A549 (cell line): Measurements from ENCODE around the gene FKBP2. TPM values are rescaled to one million over a fixed set of nuclear protein-coding genes. Genes with fewer than 3 reads are reported as not detected.

Experiments
- ATAC-seq, 2 experiments: fragments of 200-7000 bp in 1 of 2; fragments of >200 bp in 1 of 2; cut with Nextera tagmentation in 1 of 2; cut with Tn5 transposase in 1 of 2; 3 replicates each; pipeline versions ENCODE4 v1.8.0 to v1.9.1; 2018 to 2020; ENCODE audit warnings: mild to moderate bottlenecking in 1 of 2, moderate library complexity in 1 of 2
- CTCF ChIA-PET: fragments of 300-600 bp; sonication (Branson Sonifier 250); formaldehyde crosslinking; extraction: SDS; loops from one replicate; lab custom pipeline; 2021; ENCODE audit warnings: antibody characterized with exemption, inconsistent platforms; lab: Yijun Ruan, JAX
- POLR2A ChIA-PET: fragments of 350-600 bp; formaldehyde crosslinking; extraction: SDS; loops from one replicate; lab custom pipeline; 2021; ENCODE audit warnings: antibody characterized with exemption, inconsistent platforms; lab: Yijun Ruan, JAX
- DNase-seq, 2 experiments: peaks; one replicate each; pipeline versions ENCODE4 v3.0.0 to v3.0.0-alpha.2; 2011 to 2016; ENCODE audit warnings: low read depth in 1 of 2, low spot score in 1 of 2
- FAIRE-seq: peaks from 2 replicates; lab custom pipeline; 2011; peaks lifted over from hg19 to GRCh38; lab: Jason Lieb, UNC
- H3K27ac ChIP-seq, 2 experiments: fragments of >200 bp; sonication (Bioruptor Twin); formaldehyde crosslinking; 3 replicates each; pipeline ENCODE4 v1.5.1; 2016 to 2017
- H3K4me1 ChIP-seq: fragments of >200 bp; sonication (Bioruptor Twin); formaldehyde crosslinking; 3 replicates; pipeline ENCODE4 v1.6.1; 2016
- H3K4me2 ChIP-seq: fragments of >200 bp; sonication (Bioruptor Twin); formaldehyde crosslinking; 3 replicates; pipeline ENCODE4 v1.6.1; 2016
- H3K4me3 ChIP-seq: fragments of >200 bp; sonication (Bioruptor Twin); formaldehyde crosslinking; 3 replicates; pipeline ENCODE4 v1.5.1; 2016
- H3K9me3 ChIP-seq: fragments of >200 bp; sonication (Bioruptor Twin); formaldehyde crosslinking; 3 replicates; pipeline ENCODE4 v1.6.1; 2016
- ATOH8 ChIP-seq: fragments of 250-450 bp; sonication (Bioruptor Pico); IDR thresholded peaks from 2 replicates; pipeline ENCODE4 v1.5.0; 2020; ENCODE audit warnings: low read depth, mild to moderate bottlenecking, moderate library complexity
- CBX8 ChIP-seq: fragments of 200-600 bp; sonication (generic); IDR thresholded peaks from 2 replicates; pipeline ENCODE4 v1.6.1; 2016
- CHD2 ChIP-seq: fragments of 150-350 bp; IDR thresholded peaks from 2 replicates; pipeline ENCODE4 v1.6.1; 2014; ENCODE audit warnings: low read length; ENCODE audit not compliant: partially characterized antibody
- ELK1 ChIP-seq: fragments of 150-350 bp; IDR thresholded peaks from 2 replicates; pipeline ENCODE4 v1.6.1; 2014; ENCODE audit warnings: low read depth, mild to moderate bottlenecking, low read length
- EP300 ChIP-seq, 2 experiments: fragments of >200 bp; sonication (Bioruptor Twin); formaldehyde crosslinking; IDR thresholded peaks; 2 replicates in 1 of 2; 3 replicates in 1 of 2; pipeline ENCODE4 v1.6.1; 2016 to 2017
- ESRRA ChIP-seq: fragments of 150-350 bp; IDR thresholded peaks from 2 replicates; pipeline ENCODE4 v1.6.1; 2014; ENCODE audit warnings: mild to moderate bottlenecking, low read length, borderline replicate concordance
- FOSB ChIP-seq: fragments of 250-450 bp; sonication (Bioruptor Pico); IDR thresholded peaks from 2 replicates; pipeline ENCODE4 v1.5.0; 2020; ENCODE audit warnings: mild to moderate bottlenecking, moderate library complexity
- HDAC2 ChIP-seq: fragments of 200-600 bp; sonication (generic); IDR thresholded peaks from 2 replicates; pipeline ENCODE4 v1.6.1; 2016
- HEYL ChIP-seq: fragments of 250-450 bp; sonication (Bioruptor Pico); IDR thresholded peaks from 2 replicates; pipeline ENCODE4 v1.8.0; 2021; ENCODE audit warnings: mild to moderate bottlenecking, moderate library complexity
- HOXA7 ChIP-seq: fragments of 250-450 bp; sonication (Bioruptor Pico); IDR thresholded peaks from 2 replicates; pipeline ENCODE4 v1.5.0; 2020; ENCODE audit warnings: mild to moderate bottlenecking, moderate library complexity
- JUN ChIP-seq, 2 experiments: fragments of >200 bp; sonication (Bioruptor Twin); formaldehyde crosslinking; IDR thresholded peaks; 2 replicates in 1 of 2; 3 replicates in 1 of 2; pipeline ENCODE4 v1.6.1; 2016 to 2017
- JUNB ChIP-seq: fragments of >200 bp; sonication (Bioruptor Twin); formaldehyde crosslinking; IDR thresholded peaks from 2 replicates; pipeline ENCODE4 v1.6.1; 2016
- KDM1A ChIP-seq: fragments of 200-600 bp; sonication (generic); IDR thresholded peaks from 2 replicates; pipeline ENCODE4 v1.6.1; 2016; ENCODE audit warnings: low read depth, mild to moderate bottlenecking
- KDM5A ChIP-seq: fragments of 200-600 bp; sonication (generic); IDR thresholded peaks from 2 replicates; pipeline ENCODE4 v1.6.1; 2016; ENCODE audit warnings: antibody characterized with exemption, mild to moderate bottlenecking
- MAX ChIP-seq: IDR thresholded peaks from 2 replicates; pipeline ENCODE4 v1.6.1; 2012
- MYC ChIP-seq: IDR thresholded peaks from 2 replicates; pipeline ENCODE4 v1.6.1; 2012; ENCODE audit warnings: mild to moderate bottlenecking, inconsistent platforms, low read length, improper control_type of control experiment, borderline replicate concordance
- NPAS2 ChIP-seq: fragments of 250-450 bp; sonication (Bioruptor Pico); IDR thresholded peaks from 2 replicates; pipeline ENCODE4 v1.8.0; 2022; ENCODE audit warnings: mild to moderate bottlenecking, moderate library complexity, borderline replicate concordance
- PBX3 ChIP-seq: IDR thresholded peaks from 2 replicates; pipeline ENCODE4 v1.6.1; 2012
- RNF2 ChIP-seq: fragments of 200-600 bp; sonication (generic); IDR thresholded peaks from 2 replicates; pipeline ENCODE4 v1.6.1; 2016; ENCODE audit warnings: low read depth, mild to moderate bottlenecking, antibody characterized with exemption, moderate library complexity, borderline replicate concordance
- TFCP2L1 ChIP-seq: fragments of 250-450 bp; sonication (Bioruptor Pico); IDR thresholded peaks from 2 replicates; pipeline ENCODE4 v1.5.0; 2021; ENCODE audit warnings: mild to moderate bottlenecking
- TP53 ChIP-seq: fragments of 250-450 bp; sonication (Bioruptor Pico); IDR thresholded peaks from 2 replicates; pipeline ENCODE4 v1.5.0; 2021; ENCODE audit warnings: mild to moderate bottlenecking, moderate library complexity
- ZC3H11A ChIP-seq: fragments of 450-650 bp; IDR thresholded peaks from 2 replicates; pipeline ENCODE4 v1.6.1; 2014; ENCODE audit warnings: antibody characterized with exemption, mild to moderate bottlenecking
- ZFP36 ChIP-seq: fragments of 450-650 bp; IDR thresholded peaks from 2 replicates; pipeline ENCODE4 v1.6.1; 2014; ENCODE audit warnings: borderline replicate concordance; ENCODE audit not compliant: partially characterized antibody
- whole genome bisulfite sequencing: methylation state at CpG from one replicate; pipeline ENCODE4 v1.1.6; 2017; ENCODE audit errors: missing lambda C conversion rate; 5-methylcytosine and 5-hydroxymethylcytosine counted together
- polyA plus RNA-seq, 4 experiments: library from polyadenylated mRNA; depleted of rRNA in 3 of 4; stranded (reverse); fragments of >200 nt; fragmentation: RNase III in 1 of 4; extraction: RNeasy Plus Mini Kit Qiagen cat#74134 plus additional on column Dnase treatment in 1 of 4; gene quantifications; 2 replicates in 3 of 4; 3 replicates in 1 of 4; pipeline ENCODE4 v1.2.3, GENCODE V29; 2011 to 2017

FKBP2 gene
- polyA plus RNA-seq, 2 of the 4 experiments (the other 2 are of a cell fraction), result 40.5 to 131 TPM

GRCh38 chr11:64207256-64208085 lies 33.4 kb upstream of the FKBP2 start:
- ChIA-PET CTCF (interaction anchor here (1.1 to 20.3 kb wide), 7 partner anchors 13 to 95 kb away, joined by 3 to 254 read pairs (median 27); partner anchors contain the start of genes CATSPERZ, DNAJC4, NUDT22 and PLCB3), POLR2A (no interaction called here)
- Histone ChIP-seq H3K4me1 (peaks cover 9% of the 10 kb centered on the region; the same call in 1 of the 3 replicates), H3K4me2 (no peak overlapping the region), H3K4me3 (no peak overlapping the region), H3K9me3 (no peaks in the 10 kb centered on the region), H3K27ac (peak overlapping the region in 1 of 2 experiments; percentile 34; a peak in 1 of 6 replicates)
- ATAC-seq (no peak), FAIRE-seq (no peak), DNase-seq (no peak)
- no peak for TF ChIP-seq ELK1
- no peak for TF ChIP-seq CHD2
- no peak for TF ChIP-seq FOSB
- no peak for TF ChIP-seq JUN (IDR thresholded peaks at IDR 0.05)
- TF ChIP-seq MYC, result no peak
- no peak for TF ChIP-seq PBX3
- no peak for TF ChIP-seq ESRRA
- TF ChIP-seq NPAS2, result no peak
- no peak for TF ChIP-seq HEYL (CRISPR knock-in tag)
- no peak for TF ChIP-seq TP53 (CRISPR knock-in tag)
- no peak for TF ChIP-seq ZFP36
- TF ChIP-seq HOXA7 (CRISPR knock-in tag), result no peak
- TF ChIP-seq ZC3H11A, result no peak
- no peak for TF ChIP-seq KDM5A
- 87% methylated on average over 24 of the region's 30 CpGs for WGBS

GRCh38 chr11:64208086-64208795 lies 32.7 kb upstream of the FKBP2 start:
- no peak for FAIRE-seq
- ChIA-PET POLR2A (no interaction called here), CTCF (interaction anchor here (1.4 to 20.3 kb wide), 5 partner anchors 12 to 94 kb away, joined by 3 to 254 read pairs (median 29); partner anchors contain the start of genes CATSPERZ, DNAJC4, NUDT22 and PLCB3)
- no peak for DNase-seq
- TF ChIP-seq TFCP2L1 (CRISPR knock-in tag) (no peak), MAX (no peak), RNF2 (no peak), JUNB (no peak), KDM1A (no peak), ATOH8 (CRISPR knock-in tag) (no peak), HDAC2 (no peak), ZFP36 (no peak), EP300 (IDR thresholded peaks at IDR 0.05) (no peak), TP53 (CRISPR knock-in tag) (no peak), KDM5A (no peak), CHD2 (no peak), HOXA7 (CRISPR knock-in tag) (no peak), ZC3H11A (no peak), CBX8 (no peak)
- ATAC-seq, result no peak
- Histone ChIP-seq H3K4me2 (no peak overlapping the region), H3K4me3 (no peak overlapping the region), H3K9me3 (no peaks in the 10 kb centered on the region), H3K27ac (peak overlapping the region in 1 of 2 experiments; percentile 34; a peak in 1 of 6 replicates), H3K4me1 (peaks cover 9% of the 10 kb centered on the region; the same call in 1 of the 3 replicates)
- over 99% methylated on average over 12 of the region's 23 CpGs for WGBS
